Measurements from ENCODE around the gene C1QA.
A peak's percentile ranks its signal among the peaks of the same experiment; 100 is the strongest.
"Not testable (repeated sequence)": the region's sequence is repeated elsewhere in the genome, so short reads cannot be mapped to it uniquely, and the experiment has no call there.

The C1QA gene

DNA sequence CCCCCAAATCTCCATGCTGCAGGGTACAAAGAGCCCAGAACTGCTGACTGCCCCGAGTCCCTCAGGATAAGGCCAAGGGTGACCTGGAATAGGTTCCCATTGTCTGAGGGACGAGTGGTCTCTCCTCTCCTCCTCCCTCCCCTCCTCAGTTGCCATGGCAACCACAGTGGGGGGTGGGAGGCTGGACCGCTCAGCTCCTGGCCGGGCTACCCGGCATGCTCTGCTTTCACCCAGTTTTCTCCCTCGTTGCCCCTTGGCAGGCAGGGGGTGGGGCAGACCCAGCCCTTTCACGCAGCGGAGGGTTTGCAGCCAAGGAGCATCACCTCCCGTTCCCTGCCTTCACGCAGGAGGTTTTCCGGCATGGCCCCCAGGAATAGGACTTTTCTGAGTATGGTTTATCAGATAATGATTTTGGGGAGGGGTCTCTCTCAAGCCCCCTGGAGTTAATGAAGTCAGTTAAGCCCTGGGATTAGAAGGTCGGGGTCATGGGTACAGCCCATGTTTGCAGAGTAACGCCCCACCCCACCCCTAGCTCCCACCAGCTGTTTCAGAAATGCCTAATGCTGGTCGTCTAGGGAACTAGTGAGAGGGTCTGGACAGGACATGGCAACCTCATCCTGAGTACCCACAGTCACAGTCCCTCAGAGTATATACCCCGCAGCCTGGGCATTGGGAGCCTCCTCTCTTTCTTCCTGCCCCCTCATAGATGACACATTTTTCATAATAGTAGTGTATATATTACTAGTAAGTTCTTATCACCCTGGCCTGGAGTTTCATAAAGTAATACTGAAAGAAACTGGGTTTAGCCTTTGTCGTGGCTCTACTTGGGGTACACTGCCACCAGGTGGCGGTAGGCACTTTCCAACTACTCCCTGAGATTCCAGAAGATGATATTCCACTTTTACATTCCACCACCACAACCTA lies 37.3 kb downstream of the C1QA start:
- DNase-seq (ENCODE audit: low read depth in 2 of 2): peak; percentile 9 to 24

DNA sequence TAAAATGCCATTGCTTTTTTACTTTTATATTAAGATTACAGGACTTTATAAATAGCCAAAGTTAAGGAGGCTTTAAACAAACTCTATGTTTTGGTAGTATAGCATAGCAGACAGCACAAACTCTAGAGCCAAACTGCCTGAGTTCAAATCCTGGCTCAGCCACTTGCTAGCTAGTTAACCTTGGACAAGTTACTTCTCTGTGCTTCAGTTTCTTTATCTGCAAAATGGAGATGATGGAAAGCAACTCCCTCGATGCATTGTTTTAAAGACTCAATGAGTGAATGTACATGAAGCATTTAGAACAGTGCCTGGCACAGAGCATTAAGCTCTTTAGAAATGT lies 38.0 kb downstream of the C1QA start:
- DNase-seq (ENCODE audit: low read depth in 2 of 2): no peak

DNA sequence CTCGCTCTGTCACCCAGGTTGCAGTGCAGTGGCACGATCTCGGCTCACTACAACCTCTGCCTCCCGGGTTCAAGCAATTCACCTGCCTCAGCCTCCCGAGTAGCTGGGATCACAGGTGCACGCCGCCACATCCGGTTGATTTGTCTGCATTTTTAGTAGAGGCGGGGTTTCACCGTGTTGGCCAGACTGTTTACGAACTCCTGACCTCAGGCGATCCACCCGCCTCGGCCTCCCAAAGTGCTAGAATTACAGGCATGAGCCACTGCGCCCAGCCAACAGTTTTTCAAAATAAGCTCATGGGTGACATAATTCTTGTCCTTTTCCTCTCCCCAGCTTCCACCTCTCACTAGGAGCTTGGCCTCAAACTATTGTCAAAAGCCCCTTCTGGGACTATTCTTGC lies 39.7 kb downstream of the C1QA start:
- not testable (repeated sequence) for DNase-seq (ENCODE audit: low read depth in 2 of 2)

DNA sequence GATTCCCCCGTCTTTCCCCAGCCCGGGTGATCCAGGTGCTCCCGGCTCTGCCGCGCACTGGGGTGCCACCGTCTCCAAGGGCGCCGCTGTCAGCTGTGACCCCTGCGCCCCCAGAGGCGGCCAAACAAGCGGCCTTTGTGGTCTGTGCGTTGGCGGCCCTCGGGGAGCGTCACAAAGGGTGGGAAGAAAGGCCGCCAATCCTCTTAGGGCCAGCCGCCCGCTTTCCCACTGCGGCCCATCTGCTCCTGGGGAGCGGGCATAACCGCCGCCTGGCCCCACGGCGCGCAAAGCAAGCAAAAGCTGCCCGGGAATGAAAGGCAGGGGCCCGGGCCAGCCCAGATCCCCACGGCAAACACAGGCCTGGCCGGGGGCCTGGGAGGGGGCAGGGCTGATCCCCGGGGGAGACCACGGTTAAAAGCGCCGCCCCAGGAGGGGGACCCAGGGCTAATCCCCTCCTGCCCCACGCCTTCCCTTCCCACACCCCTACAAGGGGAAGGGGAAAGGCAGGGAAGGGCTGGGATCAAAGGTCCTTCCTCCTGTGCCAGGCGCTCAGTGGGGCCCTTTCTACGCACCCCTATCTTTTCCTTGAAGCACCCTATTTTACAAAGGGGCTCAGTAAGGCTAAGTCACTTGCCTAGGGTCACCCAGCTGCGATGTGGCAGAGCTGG lies 40.6 kb downstream of the C1QA start:
- DNase-seq (ENCODE audit: low read depth in 2 of 2): no peak

DNA sequence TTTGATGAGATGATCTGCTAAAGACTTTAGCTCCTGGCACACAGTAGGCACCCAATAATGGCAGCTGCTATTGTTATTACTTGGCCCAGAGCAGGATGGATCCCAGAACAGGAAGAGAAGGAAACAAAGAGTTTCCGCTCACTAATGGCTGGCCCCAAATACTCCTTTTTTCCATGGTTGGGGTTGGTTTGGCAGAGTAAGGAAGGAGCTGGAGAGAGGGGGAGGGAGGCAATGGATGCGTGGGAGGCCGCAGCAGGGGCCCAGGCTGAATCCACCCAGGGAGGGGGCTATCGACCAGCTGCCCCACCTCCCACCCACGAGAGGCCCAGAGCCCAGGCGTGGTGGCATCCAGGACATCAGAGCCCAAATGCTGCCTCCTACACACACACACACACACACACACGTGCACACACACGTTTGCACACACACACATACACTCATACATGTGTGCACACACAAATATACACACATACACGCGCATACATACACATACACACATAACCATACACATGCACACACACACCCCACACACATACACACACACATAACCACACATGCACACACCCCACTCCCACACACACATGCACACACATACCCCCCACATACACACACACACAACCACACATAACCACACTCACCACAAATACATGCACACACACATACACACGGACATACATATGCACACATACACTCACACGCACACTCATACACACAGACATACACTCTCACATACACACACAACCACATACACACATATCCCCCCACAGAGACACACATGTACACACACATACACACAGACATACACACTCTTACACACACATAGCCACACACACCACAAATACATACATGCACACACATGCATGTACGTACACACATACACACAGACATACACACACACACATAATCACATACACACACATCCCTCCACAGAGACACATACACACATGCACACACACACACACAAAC lies 41.8 kb downstream of the C1QA start:
- DNase-seq (ENCODE audit: low read depth in 2 of 2): no peak

DNA sequence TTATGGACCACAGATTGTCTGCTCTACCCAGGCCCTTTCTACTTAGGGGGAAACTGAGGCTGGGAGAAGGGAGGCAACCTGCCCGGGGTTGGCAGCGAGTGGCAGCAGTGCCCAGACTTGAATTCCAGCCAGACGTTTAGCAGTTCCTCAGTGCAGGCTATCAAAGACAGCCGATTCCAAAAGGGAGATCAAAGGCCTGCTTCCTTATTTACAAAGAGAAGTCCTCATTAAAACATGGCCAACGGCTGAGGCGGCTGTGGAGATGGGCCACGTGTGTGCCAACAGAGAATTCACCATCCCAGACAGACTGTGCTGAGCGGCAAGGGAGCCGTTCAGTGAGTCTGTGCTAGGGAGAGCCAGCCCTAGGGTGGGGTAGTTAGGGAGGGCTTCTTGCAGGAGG lies 44.3 kb downstream of the C1QA start:
- no peak for DNase-seq (ENCODE audit: low read depth in 2 of 2)

DNA sequence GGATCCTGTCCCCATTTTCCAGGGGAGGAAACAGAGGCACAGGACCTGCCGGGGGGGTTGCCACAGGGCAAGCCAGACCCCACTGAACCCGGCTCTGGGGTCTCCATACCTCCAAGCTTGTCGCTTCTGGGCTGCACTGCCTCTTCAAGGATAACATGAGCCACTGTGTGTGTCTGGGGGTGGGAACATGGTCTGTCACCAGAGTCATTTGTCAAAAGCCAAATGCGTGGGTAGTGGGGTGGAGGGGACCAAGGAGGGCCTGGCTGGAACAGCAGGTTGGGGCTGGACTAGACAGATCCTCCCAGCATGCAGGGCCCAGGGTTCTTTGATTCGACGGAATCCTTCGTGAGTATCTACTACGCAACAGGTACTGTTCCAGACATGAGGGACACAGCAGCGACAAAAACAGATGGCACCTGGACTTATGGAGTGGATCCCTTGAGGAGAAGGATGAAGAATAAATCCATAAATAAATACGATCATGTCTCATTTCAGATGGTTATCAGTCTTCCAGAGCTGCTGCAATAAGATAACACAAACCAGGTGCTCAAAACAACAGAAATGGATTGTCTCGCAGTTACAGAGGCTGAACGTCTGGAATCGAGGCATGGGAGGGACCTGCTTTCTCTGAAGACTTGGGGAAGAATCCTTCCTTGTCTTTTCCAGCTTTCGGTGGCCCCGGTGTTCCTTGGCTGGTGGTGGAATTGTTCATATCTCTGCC lies 45.3 kb downstream of the C1QA start:
- DNase-seq (ENCODE audit: low read depth in 2 of 2): no peak

DNA sequence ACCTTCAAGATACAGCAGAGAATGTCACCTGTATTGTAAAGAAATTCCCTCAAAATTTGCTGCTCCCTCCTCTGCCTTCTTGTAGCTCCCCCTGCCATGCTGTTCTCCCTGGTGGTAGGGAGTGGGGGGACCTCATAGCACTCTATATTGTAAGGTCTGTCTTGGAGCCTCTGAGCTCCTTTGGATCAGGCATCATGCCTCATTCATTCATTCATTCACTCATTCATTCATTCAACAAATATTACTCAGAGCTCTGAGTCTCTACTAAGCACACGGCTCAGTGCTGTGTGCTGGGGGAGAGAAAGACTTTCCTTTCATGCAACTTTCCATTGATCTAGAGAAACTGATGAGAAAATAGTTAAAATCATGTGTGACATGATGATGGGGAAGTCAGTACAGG lies 47.1 kb downstream of the C1QA start:
- no peak for DNase-seq (ENCODE audit: low read depth in 2 of 2)

DNA sequence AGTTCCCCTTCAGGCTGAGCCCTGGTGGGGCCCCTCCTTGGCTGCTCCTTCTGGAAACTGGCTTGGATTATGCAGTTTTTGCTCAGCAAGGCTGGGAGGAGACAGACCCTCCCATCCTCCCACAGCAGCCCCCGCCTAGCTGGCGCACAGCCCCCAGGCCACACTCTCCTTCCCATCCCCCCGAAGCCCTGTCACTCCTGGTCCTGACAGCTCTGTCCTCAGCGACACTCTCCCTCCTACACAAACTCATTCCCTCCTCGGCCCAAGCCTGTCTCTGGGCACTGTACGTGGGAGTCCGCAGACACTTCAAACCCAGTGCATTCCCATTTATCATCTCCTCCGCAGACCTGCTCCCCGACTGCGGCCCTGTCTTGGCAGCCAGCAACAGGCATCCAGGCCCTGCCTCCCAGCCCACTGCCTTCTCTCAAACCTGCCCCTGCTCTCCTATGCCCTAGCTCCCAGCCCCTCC lies 49.2 kb downstream of the C1QA start:
- DNase-seq (ENCODE audit: low read depth in 2 of 2): no peak

DNA sequence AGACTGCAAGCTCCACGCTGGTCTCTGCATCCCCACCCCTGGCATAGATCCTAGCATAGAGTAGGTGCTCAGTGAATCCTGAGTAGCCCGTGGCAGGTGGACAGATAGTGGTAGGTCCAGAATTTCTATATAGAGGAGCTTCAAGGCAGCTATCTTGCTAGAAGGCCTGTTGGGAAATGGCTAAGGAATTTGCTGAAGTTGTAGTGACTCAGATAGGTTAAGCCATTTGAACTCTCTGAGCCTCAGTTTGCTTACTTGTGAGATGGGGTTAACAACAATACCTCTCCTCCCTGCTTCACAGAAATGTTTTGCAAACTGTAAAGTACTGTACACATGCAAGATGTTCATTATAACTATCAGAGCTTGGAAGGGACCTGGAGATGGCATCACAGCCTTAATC lies 50.8 kb downstream of the C1QA start:
- DNase-seq (ENCODE audit: low read depth in 2 of 2): no peak

DNA sequence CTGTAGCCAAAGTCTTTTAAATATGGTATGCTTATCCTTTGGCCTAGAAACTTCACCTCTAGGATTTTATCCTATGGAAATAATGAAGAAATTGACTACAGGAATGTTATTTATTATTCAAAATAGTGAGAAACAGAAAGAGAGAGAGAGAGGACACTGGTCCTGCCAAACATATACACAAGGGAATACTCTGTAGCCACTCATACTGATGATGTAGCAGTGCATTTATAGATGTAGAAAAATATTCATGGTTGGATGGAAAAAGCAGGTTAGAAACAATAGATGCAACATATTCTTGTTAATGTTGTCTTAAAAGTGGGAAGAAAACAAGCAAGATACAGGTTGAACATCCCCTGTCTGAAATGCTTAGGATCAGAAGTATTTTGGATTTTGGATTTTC lies 52.0 kb downstream of the C1QA start:
- DNase-seq (ENCODE audit: low read depth in 2 of 2): no peak
